ENCODE results near the gene MRPL36.
A peak's percentile ranks its signal among the peaks of the same experiment; 100 is the strongest.
"Not testable (repeated sequence)": the region's sequence is repeated elsewhere in the genome, so short reads cannot be mapped to it uniquely, and the experiment has no call there.

The MRPL36 gene

DNA sequence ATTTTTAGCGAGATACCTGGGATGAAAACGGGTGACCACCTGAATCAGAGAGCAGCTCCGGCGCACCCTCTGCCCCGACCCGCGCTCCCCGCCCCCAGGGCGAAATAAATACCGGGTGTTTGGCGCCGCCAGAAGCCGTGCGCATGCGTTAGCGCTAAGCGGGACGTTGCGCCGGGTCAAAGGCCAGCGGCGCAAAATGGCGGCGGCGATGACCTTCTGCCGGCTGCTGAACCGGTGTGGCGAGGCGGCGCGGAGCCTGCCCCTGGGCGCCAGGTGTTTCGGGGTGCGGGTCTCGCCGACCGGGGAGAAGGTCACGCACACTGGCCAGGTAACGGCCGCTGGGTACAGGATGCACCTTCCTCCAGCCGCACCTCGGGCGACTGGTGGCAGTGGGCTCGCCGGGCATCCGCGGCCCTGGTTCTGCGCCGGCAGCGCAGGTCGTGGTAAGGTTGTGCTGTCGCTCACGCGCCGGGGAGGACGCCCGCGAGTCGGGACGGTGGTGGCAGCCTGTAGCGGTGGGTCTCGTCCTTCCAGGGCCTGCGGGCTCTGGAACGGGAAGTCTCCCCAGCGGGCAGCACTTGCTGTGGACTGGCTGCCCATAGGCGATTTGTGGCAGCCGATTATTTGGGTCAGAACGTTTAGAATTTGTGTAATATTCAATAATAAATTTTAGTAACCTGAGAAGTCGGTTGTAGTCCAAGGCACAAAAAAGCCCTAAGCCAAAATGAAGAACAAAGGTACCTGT lies 1.8 kb upstream of the MRPL36 start, which contains the start of gene NDUFS6:
TSS of gene NDUFS6 (plus strand) at position 186 of the 745 bp plus-strand sequence. CDS start at position 197, 11 bp downstream.
- peak; percentile 78 for TF ChIP-seq POLR2A (IDR thresholded peaks at IDR 0.05; ENCODE audit: low read length)
- TF ChIP-seq GATA1 (IDR thresholded peaks at IDR 0.05; ENCODE audit: low read depth, low read length): no peak
- DNase-seq: peak; percentile 86 to 89

- peak; percentile 82 to 84 for DNase-seq
- TF ChIP-seq GATA1 (IDR thresholded peaks at IDR 0.05; ENCODE audit: low read depth, low read length): no peak
- no peak for TF ChIP-seq POLR2A (IDR thresholded peaks at IDR 0.05; ENCODE audit: low read length)
Measured at GRCh38 chr5:1800472-1801221, 1.0 kb upstream of the MRPL36 start.

- peak; percentile 69 to 72 for DNase-seq
- TF ChIP-seq POLR2A (IDR thresholded peaks at IDR 0.05; ENCODE audit: low read length): no peak
- no peak for TF ChIP-seq GATA1 (IDR thresholded peaks at IDR 0.05; ENCODE audit: low read depth, low read length)
Measured at GRCh38 chr5:1799110-1799601, 481 bp downstream of the MRPL36 start.

DNA sequence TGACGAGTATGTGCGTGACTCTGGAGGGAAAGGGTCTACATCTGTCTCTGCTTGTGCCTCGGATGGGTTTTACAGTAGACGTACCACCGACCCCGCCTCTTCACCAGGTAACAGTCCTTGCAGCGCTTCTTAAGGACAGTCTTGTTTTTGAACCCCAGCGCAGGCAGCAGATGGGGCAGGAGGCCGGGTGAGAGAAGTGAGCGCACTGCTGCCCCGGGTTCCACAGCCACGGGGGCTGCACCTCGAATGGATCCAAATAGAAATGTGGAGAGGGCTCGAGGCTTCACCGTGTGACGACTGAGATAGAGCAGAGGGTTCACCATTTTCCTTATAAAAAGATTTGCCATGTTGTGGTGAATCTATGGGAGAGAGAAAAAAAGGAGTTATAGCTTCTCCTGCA lies 1.0 kb downstream of the MRPL36 start:
- not testable (repeated sequence) for DNase-seq

GRCh38 chr5:1797855-1798254 lies 1.8 kb downstream of the MRPL36 start:
- TF ChIP-seq GATA1 (IDR thresholded peaks at IDR 0.05; ENCODE audit: low read depth, low read length): no peak
- TF ChIP-seq POLR2A (IDR thresholded peaks at IDR 0.05; ENCODE audit: low read length): no peak
- no peak for DNase-seq

DNA sequence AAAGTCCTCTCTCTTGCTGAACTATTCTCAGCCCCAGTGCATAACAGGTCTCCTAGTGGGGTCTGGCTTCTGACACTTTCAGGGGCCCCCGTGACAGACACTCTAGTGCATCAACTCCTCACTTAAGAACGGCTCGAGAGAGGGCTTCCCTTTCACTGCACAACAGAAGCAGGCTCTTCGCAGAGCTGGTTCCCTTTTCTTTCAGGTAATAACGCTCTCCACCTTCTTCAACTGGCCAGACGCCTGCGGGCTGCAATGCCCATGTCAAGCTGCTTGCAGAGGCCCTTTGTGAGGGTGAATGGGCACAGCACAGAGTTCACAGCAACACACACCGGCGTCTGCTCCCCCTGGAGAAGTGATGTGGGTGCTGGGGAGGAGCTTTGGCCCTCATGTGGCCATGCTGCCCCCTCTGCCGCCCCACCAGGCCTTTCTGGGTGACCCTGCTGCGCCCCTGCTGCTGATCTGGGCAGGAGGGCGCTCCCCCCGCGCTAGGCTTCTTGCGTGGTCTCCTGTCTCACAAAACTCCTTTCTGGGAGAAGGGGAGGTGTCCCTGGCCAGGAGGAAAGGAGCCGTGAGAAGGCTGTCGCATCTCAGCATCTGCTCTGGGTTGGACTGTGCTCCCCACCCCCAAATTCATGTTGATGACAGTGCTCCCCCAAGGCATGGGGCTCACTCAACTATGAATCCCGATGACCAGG lies 2.4 kb downstream of the MRPL36 start:
- DNase-seq: no peak
- no peak for TF ChIP-seq GATA1 (IDR thresholded peaks at IDR 0.05; ENCODE audit: low read depth, low read length)
- no peak for TF ChIP-seq POLR2A (IDR thresholded peaks at IDR 0.05; ENCODE audit: low read length)

DNA sequence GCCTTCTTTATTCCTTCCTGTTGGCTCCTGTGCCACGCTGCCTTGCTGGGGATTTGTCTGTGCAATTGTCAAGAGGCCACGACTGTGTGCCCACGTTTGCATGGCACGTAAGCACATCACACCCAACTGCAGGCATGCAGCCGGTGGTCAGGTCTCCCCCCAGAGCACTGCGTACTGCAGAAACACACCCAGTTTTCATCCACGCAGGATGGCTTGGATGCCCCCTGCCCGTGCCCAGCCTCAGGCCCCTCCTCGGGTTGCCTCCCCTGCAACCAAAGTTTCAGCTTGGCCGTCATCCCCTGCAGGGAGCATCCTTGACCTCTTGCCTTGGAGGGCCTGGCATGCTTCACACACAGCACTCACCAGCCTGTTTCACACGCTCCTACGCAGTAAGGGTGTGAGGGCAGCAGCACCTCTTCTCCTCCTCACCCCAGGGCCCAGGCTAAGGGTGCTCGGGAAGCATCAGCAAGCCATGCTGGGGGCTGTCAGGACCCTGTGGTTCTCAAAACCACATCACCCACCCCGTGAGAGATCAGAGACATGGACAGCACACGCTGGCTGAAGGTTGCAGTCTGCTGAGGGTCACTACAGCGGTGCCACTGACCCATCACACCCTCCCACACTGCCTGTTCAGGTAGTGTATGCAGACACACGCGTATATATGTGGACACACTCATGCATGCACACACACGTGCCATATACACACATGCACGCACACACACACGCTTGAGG lies 3.1 kb downstream of the MRPL36 start:
- no peak for TF ChIP-seq POLR2A (IDR thresholded peaks at IDR 0.05; ENCODE audit: low read length)
- no peak for TF ChIP-seq GATA1 (IDR thresholded peaks at IDR 0.05; ENCODE audit: low read depth, low read length)

DNA sequence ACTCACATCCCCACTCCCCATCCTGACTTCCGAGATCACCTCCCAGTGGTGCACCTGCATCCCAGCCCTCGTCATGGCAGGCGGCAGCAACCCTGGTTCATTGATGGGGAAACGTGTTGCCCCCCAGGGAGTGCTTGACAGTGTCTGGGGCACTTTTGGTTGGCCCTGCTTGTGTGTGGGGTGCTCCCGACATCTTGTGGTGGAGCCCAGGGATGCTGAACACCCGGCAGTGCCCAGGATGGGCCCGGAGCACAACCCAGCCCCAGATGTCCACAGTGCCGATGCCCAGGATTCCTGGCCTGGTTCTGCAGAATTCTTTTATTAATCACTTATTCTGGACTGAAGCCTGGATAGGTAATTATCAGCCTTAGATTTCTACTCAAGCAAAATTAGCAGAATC lies 3.7 kb downstream of the MRPL36 start:
- TF ChIP-seq GATA1 (IDR thresholded peaks at IDR 0.05; ENCODE audit: low read depth, low read length) (no peak), POLR2A (IDR thresholded peaks at IDR 0.05; ENCODE audit: low read length) (no peak)

More for the DNA sequence above, 3.1 kb downstream of the MRPL36 start:
- DNase-seq: no peak

GRCh38 chr5:1795506-1795905 lies 4.1 kb downstream of the MRPL36 start:
- TF ChIP-seq GATA1 (IDR thresholded peaks at IDR 0.05; ENCODE audit: low read depth, low read length) (no peak), POLR2A (IDR thresholded peaks at IDR 0.05; ENCODE audit: low read length) (no peak)
- no peak for DNase-seq

More for the DNA sequence above, 3.7 kb downstream of the MRPL36 start:
- no peak for DNase-seq

DNA sequence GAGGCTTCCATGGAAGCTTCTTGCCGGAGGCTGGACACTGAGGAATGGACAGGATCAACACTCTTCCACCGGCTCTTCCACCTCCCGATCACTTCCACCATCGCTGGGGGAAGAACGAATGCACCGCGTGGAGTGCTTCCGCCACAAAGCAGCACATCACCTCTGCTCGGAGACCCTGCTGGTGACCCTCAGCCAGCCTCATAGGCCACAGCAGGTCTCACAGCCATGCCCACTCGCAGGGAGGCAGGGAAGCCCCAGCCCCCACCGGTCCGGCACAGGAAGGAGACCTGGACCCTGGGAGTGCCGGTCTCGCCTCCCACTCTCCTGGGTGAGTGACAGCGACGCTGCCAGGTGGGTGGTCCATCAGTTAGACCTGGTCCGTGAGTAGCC lies 4.7 kb downstream of the MRPL36 start:
- no peak for DNase-seq

DNA sequence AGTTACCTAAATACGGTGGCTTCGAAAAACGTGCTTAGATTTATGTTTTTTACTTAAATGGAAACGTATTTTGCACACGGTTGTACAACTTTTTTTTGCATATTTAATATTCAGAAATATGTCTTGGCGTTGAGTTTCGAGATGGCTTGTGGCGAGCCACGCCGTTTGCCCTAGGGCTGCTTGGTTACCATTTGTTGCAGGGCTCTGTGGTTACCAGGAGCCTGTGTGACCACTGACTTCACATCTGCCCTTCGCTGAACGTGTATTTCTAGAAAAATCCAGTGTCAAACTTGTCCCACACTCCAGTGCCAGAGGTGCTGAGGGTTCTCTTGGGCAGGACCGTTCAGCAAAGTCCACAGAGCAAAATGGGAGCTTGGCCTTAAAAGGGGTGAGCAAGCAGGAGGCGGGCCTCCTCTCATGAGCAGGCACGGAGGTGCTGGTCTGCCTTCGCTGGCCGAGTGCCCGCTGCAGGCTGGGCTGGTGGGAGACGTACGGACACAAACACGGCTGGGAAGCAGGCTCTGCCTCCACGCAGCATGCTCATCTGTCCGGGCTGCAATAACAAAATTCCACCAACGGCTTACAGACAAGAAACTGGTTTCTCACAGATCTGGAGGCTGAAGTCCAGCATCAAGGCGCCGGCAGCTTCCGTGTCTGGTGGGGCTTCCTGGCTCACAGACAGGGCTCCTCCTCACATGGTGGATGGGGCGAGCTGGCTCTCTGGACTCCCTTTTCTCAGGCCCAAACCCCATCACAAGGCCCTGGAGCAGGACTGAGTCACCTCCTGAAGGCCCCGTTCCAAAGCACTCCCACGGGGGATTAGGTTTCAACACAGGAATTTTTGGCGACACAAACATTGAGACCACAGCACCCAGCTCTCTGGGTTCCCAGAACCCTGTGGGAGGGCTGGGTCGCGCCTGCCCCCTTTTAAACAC lies 5.4 kb downstream of the MRPL36 start:
- no peak for DNase-seq
- TF ChIP-seq POLR2A (IDR thresholded peaks at IDR 0.05; ENCODE audit: low read length) (no peak), GATA1 (IDR thresholded peaks at IDR 0.05; ENCODE audit: low read depth, low read length) (no peak)

More for the DNA sequence above, 4.7 kb downstream of the MRPL36 start:
- TF ChIP-seq GATA1 (IDR thresholded peaks at IDR 0.05; ENCODE audit: low read depth, low read length): no peak
- TF ChIP-seq POLR2A (IDR thresholded peaks at IDR 0.05; ENCODE audit: low read length): no peak

DNA sequence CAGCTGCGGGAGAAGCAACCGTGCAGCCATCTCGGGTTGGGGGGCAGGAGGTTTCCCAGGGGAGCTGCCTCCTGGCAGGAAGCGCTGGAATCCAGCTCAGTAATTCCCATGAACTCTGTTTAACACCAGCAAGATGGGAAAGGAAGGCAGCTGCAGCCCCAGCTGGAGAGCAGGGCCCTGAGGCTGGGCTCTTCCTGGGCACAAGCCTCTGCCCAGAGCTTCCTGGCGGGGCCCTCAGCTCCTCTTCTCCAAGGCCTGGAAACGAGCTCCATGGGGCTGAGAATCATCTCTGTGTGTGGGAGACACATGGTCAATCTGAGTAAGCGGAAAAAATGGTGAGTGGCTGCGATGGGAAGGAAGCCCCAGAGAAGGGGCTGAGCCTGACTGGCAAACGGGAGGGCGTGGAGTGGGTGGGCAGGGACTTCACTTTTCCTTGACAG lies 6.3 kb downstream of the MRPL36 start:
- no peak for DNase-seq

More for the DNA sequence above, 6.3 kb downstream of the MRPL36 start:
- TF ChIP-seq POLR2A (IDR thresholded peaks at IDR 0.05; ENCODE audit: low read length): no peak
- TF ChIP-seq GATA1 (IDR thresholded peaks at IDR 0.05; ENCODE audit: low read depth, low read length): no peak

All from erythroblast (primary cell).